Stimulated activated effector memory CD8-positive, alpha-beta T cell treated with anti-CD3 and anti-CD28 coated beads, Interleukin-12 subunit alpha, Interleukin-12 subunit beta, amount 100 ng/mL, for 72 hours (primary cell): ENCODE results near the gene FBH1.
"Not testable (repeated sequence)": the region's sequence is repeated elsewhere in the genome, so short reads cannot be mapped to it uniquely, and the experiment has no call there.

Source experiments
- ATAC-seq: fragments of 150-1000 bp; cut with Tn5 transposase; 2 replicates; pipeline ENCODE4 v1.10.0; 2021
- DNase-seq, 2 donors: peaks; one replicate each; pipeline ENCODE4 v3.0.0; 2021 to 2022; ENCODE audit warnings: low spot score in 2 of 2
- H3K27ac Mint-ChIP-seq: one replicate; pipeline ENCODE4 v1.8.0; 2022; ENCODE audit warnings: mild to moderate bottlenecking, mixed read lengths
- H3K36me3 Mint-ChIP-seq: one replicate; pipeline ENCODE4 v1.8.0; 2022; ENCODE audit warnings: mild to moderate bottlenecking, mixed read lengths
- H3K4me1 Mint-ChIP-seq: one replicate; pipeline ENCODE4 v1.8.0; 2022; ENCODE audit warnings: mixed read lengths
- H3K4me3 Mint-ChIP-seq: one replicate; pipeline ENCODE4 v1.8.0; 2022; ENCODE audit warnings: mild to moderate bottlenecking, mixed read lengths
- H3K9me3 Mint-ChIP-seq: one replicate; pipeline ENCODE4 v1.8.0; 2022; ENCODE audit warnings: mixed read lengths

Gene FBH1

DNA sequence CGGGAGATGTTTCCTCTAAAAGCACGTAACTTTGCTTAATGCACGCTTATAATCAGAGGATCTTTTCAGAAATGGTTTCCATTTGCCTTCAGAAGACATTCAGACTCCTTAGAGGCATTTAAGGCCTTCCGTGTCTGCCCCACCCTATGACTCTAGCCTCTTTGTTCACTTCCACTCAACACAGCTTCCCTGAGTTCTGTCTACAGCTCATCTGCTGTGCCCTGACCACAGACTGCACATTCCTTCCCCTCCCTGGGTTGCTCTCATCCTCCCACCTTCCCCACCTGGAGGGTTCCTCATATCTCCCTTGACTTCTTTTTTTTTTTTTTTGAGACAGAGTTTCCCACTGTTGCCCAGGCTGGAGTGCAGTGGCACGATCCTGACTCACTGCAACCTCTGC, 16.6 kb downstream of the FBH1 start:
- H3K4me3 Mint-ChIP-seq = no peak overlapping the region
- no peaks in the 10 kb centered on the region for H3K9me3 Mint-ChIP-seq
- H3K36me3 Mint-ChIP-seq = peaks cover 68% of the 10 kb centered on the region
- ATAC-seq = no peak
- no peak for DNase-seq
- H3K4me1 Mint-ChIP-seq = peaks cover 36% of the 10 kb centered on the region
- peak overlapping the region; percentile 41 for H3K27ac Mint-ChIP-seq

DNA sequence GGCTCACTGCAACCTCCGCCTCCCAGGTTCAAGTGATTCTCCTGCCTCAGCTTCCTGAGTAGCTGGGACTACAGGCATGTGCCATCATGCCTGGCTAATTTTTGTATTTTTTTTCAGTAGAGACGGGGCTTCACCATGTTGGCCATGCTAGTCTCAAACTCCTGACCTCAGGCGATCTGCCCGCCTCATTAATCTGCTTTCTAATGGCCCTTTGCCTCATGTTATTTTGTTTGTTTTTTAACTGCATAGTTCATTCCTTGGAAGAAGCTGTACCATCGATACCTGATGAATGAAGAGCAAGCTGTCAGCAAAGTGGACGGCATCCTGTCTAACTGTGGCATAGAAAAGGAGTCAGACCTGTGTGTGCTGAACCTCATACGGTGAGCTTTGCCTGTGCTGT, 18.6 kb downstream of the FBH1 start:
- H3K4me3 Mint-ChIP-seq, H3K9me3 Mint-ChIP-seq, H3K27ac Mint-ChIP-seq, DNase-seq, ATAC-seq: not testable (repeated sequence)
- peaks cover 36% of the 10 kb centered on the region for H3K4me1 Mint-ChIP-seq
- H3K36me3 Mint-ChIP-seq = peaks cover 81% of the 10 kb centered on the region

DNA sequence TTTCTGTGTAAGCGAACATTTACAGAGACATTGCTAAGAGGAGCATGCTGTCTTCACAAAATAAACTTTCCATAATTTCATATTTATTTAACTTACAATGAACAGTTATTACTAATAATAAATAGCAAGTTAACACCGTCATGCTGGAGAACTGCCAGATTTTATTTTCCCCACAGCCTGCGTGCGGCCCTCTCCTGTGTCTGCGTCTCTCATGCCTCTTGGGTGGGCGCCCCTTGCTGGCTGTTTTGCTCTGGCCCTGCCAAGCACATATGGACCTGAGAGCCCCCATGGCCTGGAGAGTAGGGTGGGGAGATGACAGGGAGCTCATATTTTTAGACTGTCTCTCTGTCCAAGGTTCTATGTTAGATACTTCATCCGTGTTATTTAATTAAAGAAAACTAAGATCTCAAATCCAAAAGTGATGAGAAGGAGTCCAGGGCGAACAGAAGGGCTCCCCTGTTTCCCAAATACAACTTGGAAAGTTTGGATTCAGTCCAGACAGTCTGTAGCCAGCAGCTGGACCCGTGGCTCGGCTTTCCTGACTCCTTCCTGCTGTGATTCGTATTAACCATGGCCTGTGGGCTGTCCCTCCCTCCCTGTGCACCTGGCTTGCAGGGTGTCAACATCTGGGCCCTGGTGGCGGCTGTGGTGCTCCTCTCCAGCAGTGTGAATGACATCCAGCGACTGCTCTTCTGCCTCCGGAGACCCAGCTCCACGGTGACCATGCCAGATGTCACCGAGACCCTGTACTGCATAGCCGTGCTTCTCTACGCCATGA, 20.5 kb downstream of the FBH1 start:
- Mint-ChIP-seq H3K4me3 (no peak overlapping the region), H3K36me3 (peaks cover 92% of the 10 kb centered on the region), H3K27ac (peak overlapping the region; percentile 29), H3K9me3 (no peaks in the 10 kb centered on the region), H3K4me1 (peaks cover 27% of the 10 kb centered on the region)
- DNase-seq = no peak
- ATAC-seq = no peak

- DNase-seq (no peak), ATAC-seq (no peak)
- peaks cover 94% of the 10 kb centered on the region for H3K36me3 Mint-ChIP-seq
- no peak overlapping the region for H3K4me3 Mint-ChIP-seq
- H3K9me3 Mint-ChIP-seq = no peaks in the 10 kb centered on the region
- H3K27ac Mint-ChIP-seq = no peak overlapping the region
- H3K4me1 Mint-ChIP-seq = peaks cover 16% of the 10 kb centered on the region
Measured at GRCh38 chr10:5911670-5912069, 21.6 kb downstream of the FBH1 start.

DNA sequence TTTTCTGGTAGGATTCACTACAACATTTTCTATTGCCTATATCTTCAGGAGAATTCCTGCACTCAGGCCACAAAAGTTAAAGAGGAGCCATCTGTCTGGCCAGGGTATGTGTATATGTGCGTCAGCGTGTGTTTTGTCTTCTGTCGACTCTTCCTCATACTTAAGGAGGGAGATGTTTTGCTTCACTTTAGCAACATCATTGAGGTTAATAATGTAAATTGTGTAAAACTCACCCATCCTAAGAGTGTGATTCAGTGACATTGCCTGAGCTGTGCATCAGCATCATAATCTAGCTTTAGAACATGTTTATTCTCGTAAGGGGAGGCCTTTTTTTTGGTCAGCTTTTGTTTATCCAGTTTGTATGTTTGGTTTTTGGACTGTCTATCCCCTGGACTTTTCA, 23.7 kb downstream of the FBH1 start:
- ATAC-seq = no peak
- no peak overlapping the region for H3K4me3 Mint-ChIP-seq
- no peak for DNase-seq
- H3K27ac Mint-ChIP-seq = no peak overlapping the region
- H3K36me3 Mint-ChIP-seq = peaks cover 88% of the 10 kb centered on the region
- no peaks in the 10 kb centered on the region for H3K9me3 Mint-ChIP-seq
- H3K4me1 Mint-ChIP-seq = peaks cover 6% of the 10 kb centered on the region

- ATAC-seq = no peak
- peaks cover 6% of the 10 kb centered on the region for H3K4me1 Mint-ChIP-seq
- H3K27ac Mint-ChIP-seq = peak overlapping the region; percentile 20
- H3K9me3 Mint-ChIP-seq = no peaks in the 10 kb centered on the region
- H3K4me3 Mint-ChIP-seq = no peak overlapping the region
- H3K36me3 Mint-ChIP-seq = peaks cover 88% of the 10 kb centered on the region
- DNase-seq = no peak
Measured at GRCh38 chr10:5915451-5915850, 25.4 kb downstream of the FBH1 start.

- H3K4me1 Mint-ChIP-seq = no peaks in the 10 kb centered on the region
- no peak overlapping the region for H3K4me3 Mint-ChIP-seq
- ATAC-seq = no peak
- DNase-seq = no peak
- H3K36me3 Mint-ChIP-seq = peaks cover 89% of the 10 kb centered on the region
- H3K9me3 Mint-ChIP-seq = no peaks in the 10 kb centered on the region
- peak overlapping the region; percentile 46 for H3K27ac Mint-ChIP-seq
Measured at GRCh38 chr10:5917305-5917704, 27.3 kb downstream of the FBH1 start.

- no peaks in the 10 kb centered on the region for H3K4me1 Mint-ChIP-seq
- H3K27ac Mint-ChIP-seq = no peak overlapping the region
- DNase-seq (no peak), ATAC-seq (no peak)
- H3K9me3 Mint-ChIP-seq = no peaks in the 10 kb centered on the region
- H3K4me3 Mint-ChIP-seq = no peak overlapping the region
- H3K36me3 Mint-ChIP-seq = peaks cover 91% of the 10 kb centered on the region
Measured at GRCh38 chr10:5918763-5919162, 28.7 kb downstream of the FBH1 start.

- H3K36me3 Mint-ChIP-seq = peaks cover 91% of the 10 kb centered on the region
- no peaks in the 10 kb centered on the region for H3K9me3 Mint-ChIP-seq
- ATAC-seq = no peak
Measured at GRCh38 chr10:5919568-5919967, 29.5 kb downstream of the FBH1 start.

DNA sequence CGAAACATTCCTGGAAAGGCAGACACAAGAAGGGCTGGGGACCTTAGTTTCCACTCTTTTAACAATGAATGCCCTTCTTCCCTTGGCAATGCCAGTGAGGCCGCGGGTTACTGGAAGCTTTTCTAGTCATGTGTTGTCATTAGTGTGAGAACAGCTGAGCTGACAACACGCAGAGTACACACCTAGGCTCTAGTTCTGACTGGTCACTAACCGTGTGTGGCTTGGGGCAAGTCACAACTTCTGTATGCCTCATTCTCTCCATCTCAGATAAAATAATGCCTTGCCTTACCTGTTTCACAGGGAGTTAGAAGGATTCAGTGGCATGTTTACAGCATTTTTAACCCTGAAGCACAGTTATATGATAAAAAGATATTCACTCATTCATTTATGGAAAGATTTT, 31.7 kb downstream of the FBH1 start:
- no peaks in the 10 kb centered on the region for H3K4me1 Mint-ChIP-seq
- peaks cover 94% of the 10 kb centered on the region for H3K36me3 Mint-ChIP-seq
- no peak overlapping the region for H3K27ac Mint-ChIP-seq
- no peak for DNase-seq
- no peaks in the 10 kb centered on the region for H3K9me3 Mint-ChIP-seq
- H3K4me3 Mint-ChIP-seq = no peak overlapping the region
- ATAC-seq = peak; percentile 42

More at GRCh38 chr10:5919568-5919967, 29.5 kb downstream of the FBH1 start:
- no peak overlapping the region for H3K27ac Mint-ChIP-seq
- no peak for DNase-seq
- H3K4me1 Mint-ChIP-seq = no peaks in the 10 kb centered on the region
- H3K4me3 Mint-ChIP-seq = no peak overlapping the region

- Mint-ChIP-seq H3K36me3 (peaks cover 100% of the 10 kb centered on the region), H3K27ac (no peak overlapping the region), H3K9me3 (no peaks in the 10 kb centered on the region), H3K4me3 (no peak overlapping the region), H3K4me1 (no peaks in the 10 kb centered on the region)
- DNase-seq (no peak), ATAC-seq (no peak)
Measured at GRCh38 chr10:5924889-5925288, 34.8 kb downstream of the FBH1 start.

GRCh38 chr10:5927306-5927705, 37.3 kb downstream of the FBH1 start:
- no peak for ATAC-seq
- H3K4me3 Mint-ChIP-seq = no peak overlapping the region
- DNase-seq = no peak
- no peaks in the 10 kb centered on the region for H3K4me1 Mint-ChIP-seq
- no peak overlapping the region for H3K27ac Mint-ChIP-seq
- H3K9me3 Mint-ChIP-seq = no peaks in the 10 kb centered on the region
- H3K36me3 Mint-ChIP-seq = peaks cover 94% of the 10 kb centered on the region

- no peak for ATAC-seq
Measured at GRCh38 chr10:5929442-5929841, 39.4 kb downstream of the FBH1 start.

GRCh38 chr10:5930272-5930671, 40.2 kb downstream of the FBH1 start:
- Mint-ChIP-seq H3K4me3 (no peak overlapping the region), H3K4me1 (no peaks in the 10 kb centered on the region), H3K27ac (no peak overlapping the region), H3K36me3 (peaks cover 80% of the 10 kb centered on the region), H3K9me3 (no peaks in the 10 kb centered on the region)
- ATAC-seq (no peak), DNase-seq (no peak)

More at GRCh38 chr10:5929442-5929841, 39.4 kb downstream of the FBH1 start:
- Mint-ChIP-seq H3K36me3 (peaks cover 89% of the 10 kb centered on the region), H3K4me1 (no peaks in the 10 kb centered on the region), H3K9me3 (no peaks in the 10 kb centered on the region), H3K27ac (no peak overlapping the region), H3K4me3 (no peak overlapping the region)
- DNase-seq = no peak

GRCh38 chr10:5932345-5932744, 42.3 kb downstream of the FBH1 start:
- ATAC-seq (no peak), DNase-seq (no peak)
- Mint-ChIP-seq H3K4me1 (no peaks in the 10 kb centered on the region), H3K36me3 (peaks cover 78% of the 10 kb centered on the region), H3K9me3 (no peaks in the 10 kb centered on the region), H3K4me3 (no peak overlapping the region), H3K27ac (no peak overlapping the region)

- H3K36me3 Mint-ChIP-seq = peaks cover 74% of the 10 kb centered on the region
- H3K27ac Mint-ChIP-seq = no peak overlapping the region
- ATAC-seq = no peak
- no peaks in the 10 kb centered on the region for H3K9me3 Mint-ChIP-seq
- DNase-seq = no peak
- no peaks in the 10 kb centered on the region for H3K4me1 Mint-ChIP-seq
- H3K4me3 Mint-ChIP-seq = no peak overlapping the region
Measured at GRCh38 chr10:5933909-5934546, 44.0 kb downstream of the FBH1 start.
